Glomerular visceral epithelial cell (primary cell): ENCODE data around the gene TMEM72.
"Not testable (repeated sequence)": the region's sequence is repeated elsewhere in the genome, so short reads cannot be mapped to it uniquely, and the experiment has no call there.

Experiments used
- DNase-seq: peaks from one replicate; pipeline ENCODE4 v3.0.0-alpha.2; 2016; ENCODE audit errors: extremely low spot score

TMEM72 gene

DNA sequence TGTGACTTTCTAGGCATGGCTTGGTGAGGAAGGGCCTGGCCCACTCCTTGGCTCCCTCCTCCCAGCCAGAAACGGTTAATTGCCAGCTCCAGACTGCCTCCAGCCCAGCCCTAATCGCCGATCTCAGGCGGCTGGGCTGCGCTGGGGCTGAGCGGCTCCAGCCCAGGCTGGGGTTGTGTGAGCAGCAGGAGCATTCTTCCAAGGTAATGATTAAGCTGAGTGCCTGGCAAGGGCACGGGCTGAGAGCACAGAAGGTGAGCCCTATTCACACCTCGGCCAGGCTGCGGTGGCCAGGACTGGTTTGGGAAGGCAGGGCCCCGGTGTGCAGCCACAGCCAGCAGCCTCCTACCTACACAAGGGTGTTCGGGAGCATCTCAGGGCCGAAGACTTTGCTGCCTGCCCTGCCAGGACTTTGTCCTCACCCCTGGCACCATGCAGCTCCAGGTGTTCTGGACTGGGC lies at the start of gene TMEM72:
TMEM72 (plus strand) TSS at position 257 of the 460 bp plus-strand sequence; CDS start at position 433, 176 bp downstream.
- peak; percentile 65 for DNase-seq

DNA sequence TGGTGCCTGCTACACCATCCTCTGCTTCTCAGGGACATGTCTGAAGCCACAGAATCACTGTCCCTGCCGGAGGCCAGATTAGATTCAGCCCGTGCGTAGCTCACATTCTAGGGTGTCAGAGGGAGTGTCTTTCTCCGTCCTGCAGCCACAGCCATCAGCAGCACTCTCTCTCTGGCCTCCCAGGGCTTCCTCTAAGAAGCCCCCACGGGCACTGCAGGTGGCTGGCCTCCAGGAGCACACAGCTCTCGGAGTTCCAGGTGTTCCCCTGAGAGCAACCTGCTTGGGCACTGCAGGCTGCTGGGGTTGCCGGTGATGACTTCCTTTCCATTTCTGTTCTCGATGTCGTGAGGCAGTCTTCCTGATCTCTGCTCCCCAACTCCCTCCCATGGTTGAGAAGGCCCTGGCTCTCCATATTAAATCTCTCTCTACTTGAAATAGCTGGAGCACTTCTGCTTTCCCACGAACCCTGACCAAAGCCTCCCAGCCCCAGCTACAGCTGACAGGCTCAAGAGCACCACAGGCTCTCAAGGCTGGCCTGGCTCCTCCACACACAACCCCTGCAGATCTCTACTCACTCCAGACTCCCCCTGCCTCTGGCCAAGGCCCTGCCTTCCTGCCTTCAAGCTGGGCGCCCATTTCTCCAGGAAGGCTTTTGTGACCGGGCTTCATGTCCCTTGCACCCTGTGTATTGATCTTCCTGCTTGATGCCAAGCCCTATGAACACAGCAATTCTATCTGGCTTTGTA lies 49.0 kb upstream of the TMEM72 start:
- DNase-seq: no peak

DNA sequence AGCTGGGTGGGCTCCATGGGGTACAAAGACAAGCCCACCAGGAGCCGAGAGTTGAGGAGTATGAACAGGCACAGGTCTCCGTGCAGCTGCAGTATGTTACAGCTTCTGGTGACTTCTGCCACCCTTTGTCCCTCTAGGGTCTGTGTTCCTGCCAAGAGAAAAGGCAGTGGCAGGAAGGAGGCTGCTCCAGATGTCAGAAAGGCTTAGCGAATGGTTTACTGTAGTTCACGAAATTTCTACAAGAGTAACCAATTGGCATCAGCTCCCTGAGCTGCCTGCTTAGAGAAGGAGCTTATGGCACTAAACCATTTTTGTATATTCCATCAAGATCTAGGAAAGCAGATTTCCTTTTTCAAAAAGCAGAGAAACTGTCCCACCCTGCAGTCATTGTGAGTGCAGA lies 48.2 kb upstream of the TMEM72 start:
- no peak for DNase-seq

DNA sequence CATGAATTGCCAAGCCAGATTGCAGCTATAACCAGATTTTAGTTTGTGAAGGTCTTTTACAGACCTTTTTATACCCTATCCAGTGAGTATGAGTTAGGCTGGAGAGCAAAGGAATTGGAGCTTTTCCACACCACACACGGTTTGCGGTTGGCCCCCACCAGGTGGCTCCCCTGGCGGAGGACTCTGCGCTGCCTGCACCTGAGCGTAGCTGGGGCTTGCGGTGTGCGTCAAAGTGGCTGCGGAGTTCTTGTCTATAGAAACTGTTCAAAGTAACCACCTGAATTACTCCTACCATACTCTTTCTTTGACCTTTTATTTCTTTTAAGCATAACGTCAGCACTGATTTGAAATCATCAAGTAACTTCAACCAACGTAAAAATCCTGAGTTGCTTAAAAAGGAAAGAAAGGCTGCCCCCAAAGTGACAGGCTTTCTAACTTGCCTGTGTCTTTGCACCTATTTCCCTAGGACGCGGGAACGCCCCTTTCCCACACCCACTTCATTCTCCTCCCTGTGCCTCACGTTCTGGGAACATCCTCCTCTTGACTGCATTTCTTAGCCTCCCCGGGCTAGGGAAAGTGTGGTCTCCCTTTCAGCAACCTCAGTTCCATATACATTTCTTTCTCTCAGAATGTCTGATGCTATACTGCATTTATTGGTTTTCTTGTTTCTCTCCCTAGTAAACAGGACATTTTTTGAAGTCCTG lies 47.6 kb upstream of the TMEM72 start:
- DNase-seq: no peak

DNA sequence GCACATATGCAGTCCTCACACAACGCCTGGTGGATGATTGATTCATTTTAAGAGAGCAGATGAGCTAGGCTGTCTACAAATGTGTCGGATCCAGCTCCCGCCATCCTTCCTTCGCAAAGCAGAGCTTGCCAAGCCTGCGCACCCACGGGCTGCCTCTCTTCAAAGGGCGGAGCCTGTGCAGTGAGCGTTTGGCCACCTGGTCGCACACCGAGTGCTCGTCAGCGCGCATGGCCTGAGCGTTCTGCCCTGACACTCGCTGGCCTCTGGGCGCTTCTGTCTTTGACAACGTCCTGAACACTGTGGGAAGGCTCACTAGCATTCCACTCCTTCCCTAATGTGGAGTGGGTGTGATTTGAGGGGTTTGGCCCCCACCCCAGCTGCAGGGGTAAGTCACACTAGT lies 47.1 kb upstream of the TMEM72 start:
- DNase-seq: no peak

DNA sequence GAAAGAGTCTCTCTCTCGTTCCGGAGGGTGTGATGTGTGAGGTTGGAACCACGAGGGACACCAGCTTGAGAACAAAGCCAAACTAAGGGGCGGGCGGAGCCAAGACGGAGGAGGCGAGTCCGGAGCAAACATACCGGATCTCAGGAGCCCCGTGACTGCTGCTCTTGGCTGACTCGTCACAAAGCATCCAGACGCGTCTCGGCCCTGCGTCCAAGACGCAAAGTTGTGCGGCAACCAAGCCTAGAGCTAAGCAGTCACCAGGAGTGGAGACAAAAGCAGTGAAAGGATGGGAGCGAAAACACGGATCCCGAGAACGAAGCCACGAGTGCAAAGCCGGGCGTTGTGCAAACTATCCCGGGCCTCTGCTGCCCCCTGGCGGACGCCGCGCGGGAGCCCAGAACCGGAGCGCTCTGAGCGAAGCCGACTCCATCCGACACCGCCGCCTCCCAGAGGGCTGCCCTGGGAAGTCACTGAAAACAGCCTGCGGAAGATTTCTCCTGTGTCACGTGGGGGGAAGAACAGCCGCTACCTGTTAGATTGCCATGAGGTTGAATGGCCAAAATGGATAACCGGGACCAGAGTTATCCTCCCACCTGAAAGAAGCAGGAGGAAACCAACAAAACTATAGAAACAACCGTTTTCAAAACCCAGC lies 46.4 kb upstream of the TMEM72 start:
- peak; percentile 83 for DNase-seq

DNA sequence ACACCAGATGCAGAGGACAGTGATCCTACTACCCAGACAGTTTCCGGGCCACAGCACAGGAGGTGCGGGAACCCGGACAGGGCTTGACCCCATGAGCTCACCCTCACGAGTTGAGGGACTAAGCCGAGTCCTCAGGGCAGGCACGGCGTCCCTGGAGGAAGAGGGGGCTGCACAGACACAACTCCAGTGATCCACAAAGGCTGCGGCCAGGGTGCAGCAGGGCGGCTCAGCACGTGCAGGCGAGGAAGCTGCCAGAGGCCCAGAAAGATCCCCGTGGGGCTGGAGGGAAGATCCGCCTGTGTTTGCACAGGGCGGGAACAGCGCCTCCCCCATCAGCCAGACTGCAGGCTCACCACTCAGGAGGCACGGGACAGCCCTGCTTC lies 45.9 kb upstream of the TMEM72 start:
- no peak for DNase-seq

DNA sequence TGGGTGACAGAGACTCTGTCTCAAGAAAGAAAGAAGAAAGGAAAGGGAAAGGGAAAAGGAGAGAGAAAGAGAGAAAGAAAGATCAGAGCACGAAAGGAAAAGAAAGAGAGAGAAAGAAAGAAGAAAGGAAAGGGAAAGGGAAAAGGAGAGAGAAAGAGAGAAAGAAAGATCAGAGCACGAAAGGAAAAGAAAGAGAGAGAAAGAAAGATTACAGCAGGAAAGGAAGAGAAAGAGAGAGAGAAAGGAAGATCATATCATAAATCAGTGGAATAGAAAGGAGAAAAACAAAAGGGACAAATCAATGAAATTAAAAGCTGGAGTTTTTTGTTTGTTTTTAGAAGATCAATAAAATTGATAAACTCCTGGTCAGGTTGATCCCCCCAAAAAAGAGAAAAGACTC lies 44.8 kb upstream of the TMEM72 start:
- not testable (repeated sequence) for DNase-seq

DNA sequence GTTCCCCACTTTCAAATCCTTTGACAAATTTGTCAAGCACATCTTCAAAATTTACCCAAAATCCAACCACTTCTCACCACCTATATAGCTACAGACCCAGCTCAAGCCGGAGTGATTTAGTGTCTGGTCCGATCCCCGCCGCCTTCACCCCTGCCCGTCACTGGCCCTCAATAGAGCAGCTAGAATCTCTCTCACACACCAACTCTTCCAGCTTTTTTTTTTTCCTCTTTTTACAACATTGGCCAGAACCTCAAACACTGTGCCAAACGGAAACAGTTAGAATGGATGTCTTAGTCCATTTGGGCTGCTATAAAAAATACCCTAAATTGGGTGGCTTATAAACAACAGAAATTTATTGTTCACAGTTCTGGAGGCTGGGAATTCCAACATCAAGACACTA lies 41.1 kb upstream of the TMEM72 start:
- no peak for DNase-seq

DNA sequence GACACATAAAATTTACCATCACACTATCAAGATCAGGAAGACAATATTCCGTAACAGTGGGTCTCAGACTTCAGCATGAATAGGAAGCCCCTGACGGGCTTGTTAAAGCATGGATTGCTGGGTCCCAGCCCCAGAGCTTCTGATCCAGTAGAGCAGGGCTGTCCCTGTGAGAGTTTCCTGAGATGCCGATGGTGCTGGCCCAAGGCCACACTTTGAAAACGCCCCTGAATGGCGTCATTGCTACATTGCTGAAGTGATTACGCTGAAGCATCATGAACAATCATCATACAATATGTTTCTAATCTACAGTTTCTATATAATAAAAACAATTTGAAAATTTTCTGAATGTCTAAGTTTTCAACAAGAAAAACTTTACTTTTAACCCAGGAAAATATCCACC lies 38.0 kb upstream of the TMEM72 start:
- no peak for DNase-seq

DNA sequence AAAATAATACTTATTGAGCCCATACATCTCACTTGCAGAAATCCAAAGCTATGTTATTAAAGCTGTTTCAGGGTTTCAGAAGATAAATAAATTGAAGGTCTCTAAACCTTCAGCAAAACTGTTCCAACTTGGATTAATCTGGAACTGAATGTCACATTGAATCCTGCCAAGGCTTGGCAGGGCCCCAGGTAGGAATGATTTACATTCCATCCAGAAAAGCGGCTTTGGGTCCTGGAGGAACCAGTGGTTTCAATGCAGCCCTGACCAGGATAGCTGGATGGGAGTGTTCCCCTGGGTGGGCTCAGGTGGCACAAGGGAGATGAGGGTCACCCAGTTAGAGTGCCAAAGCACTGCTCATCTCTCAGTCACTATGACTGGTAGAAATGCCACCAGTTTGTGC lies 37.0 kb upstream of the TMEM72 start:
- DNase-seq: no peak

DNA sequence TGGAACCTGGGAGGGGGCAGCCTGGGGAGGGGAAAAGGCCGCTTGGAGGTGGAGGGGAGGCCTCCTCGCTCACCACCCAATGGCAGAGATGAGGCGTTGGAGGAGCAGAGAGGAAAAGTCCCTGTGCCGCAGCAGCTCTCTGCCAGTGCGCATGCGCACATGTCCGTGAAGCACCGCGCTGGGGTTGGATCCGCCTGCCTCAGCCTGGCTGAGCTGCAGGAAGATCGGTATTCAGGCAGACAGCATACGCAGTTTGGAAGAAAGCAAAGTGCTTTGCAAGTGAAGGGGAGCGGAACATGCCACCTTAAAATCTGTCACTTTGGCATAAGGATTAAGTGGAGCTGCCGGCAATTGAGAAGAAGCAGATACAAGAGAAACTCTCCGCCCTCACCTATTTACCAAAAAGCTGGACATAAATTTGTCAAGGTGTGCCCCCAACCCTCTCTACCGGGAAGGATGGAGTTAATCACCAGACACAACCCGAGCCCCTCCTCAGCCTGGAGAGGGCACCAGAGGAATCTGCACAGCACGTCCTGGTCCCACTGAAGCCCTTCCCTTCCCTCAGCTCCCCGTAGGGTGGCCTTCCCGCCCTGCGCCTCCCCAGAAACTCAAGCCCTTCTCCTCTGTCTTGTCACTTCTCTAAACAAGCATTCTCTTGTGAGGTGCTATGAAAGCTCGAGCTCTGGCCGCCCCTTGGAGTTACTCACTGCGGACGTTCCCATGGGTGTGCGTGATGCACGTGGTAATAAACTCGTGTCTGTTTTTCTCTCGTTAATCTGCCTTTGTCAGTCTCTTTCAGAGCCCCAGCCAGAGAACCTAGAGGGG lies 32.2 kb upstream of the TMEM72 start:
- peak; percentile 69 for DNase-seq

DNA sequence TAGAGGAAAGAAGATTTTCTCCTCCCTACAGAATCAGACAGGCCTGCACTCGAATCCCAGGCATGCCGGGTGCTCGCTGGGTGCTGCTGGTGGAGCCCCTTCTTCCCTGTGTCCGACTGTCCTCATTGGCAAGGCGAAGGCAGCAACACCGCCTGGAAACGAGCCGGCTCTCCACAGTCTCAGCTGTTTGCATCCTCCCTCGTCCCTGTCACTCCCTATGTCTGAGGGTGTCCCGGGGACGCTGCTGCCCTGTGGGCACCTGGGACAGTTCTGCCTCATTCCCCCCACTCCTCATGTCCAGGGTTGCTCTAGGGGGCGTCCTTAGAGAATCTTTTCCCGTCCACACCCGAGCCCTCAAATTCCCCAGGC lies 31.6 kb upstream of the TMEM72 start:
- no peak for DNase-seq

DNA sequence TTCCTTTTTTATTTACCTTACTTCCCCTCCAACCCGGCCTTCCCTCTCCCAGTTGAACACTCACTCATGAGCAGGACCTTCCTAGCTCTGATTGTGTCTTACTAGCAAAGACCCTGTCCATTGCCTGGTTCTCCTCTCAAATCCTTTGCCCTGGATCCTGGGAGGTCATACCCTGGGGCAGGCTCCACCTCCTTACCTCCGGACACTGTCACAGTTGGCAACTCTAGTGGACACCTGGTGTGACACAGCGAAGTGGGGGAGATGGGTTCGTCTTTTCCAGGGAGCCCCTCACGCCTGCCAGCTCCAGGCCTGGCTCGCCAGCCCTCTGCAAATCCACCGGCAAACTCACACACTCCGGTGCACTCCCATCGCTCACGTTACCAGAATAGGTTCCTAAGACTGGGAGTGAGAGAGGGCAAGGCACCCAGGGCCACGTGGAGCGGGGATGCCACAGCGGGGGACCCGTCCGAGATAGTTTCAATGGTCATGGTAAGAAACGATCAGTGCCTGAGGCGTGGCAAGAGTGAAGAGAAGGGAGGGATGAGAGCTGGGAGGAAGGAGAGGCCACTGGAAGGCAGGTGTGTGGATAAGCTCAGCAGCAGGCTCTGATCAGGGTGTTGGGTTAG lies 30.9 kb upstream of the TMEM72 start:
- DNase-seq: no peak

DNA sequence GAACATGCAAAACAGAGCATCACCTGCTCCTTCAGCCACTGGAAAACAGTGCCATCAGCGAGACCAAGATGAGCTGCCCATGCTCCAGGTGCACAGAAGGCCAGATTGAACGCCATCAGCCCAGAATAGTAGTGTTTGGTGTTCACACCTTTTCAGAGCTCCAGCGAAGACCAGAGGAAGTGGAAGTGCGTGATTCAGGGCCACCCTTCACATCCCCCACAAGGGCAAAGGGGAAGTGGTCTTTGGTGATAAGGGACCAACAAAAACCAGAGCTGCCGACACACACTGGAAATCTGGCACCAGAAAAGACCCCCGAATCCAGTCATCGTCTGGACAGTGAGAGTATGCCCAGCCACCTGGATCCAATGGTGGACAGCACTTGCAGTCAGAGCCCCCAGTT lies 29.5 kb upstream of the TMEM72 start:
- DNase-seq: no peak

DNA sequence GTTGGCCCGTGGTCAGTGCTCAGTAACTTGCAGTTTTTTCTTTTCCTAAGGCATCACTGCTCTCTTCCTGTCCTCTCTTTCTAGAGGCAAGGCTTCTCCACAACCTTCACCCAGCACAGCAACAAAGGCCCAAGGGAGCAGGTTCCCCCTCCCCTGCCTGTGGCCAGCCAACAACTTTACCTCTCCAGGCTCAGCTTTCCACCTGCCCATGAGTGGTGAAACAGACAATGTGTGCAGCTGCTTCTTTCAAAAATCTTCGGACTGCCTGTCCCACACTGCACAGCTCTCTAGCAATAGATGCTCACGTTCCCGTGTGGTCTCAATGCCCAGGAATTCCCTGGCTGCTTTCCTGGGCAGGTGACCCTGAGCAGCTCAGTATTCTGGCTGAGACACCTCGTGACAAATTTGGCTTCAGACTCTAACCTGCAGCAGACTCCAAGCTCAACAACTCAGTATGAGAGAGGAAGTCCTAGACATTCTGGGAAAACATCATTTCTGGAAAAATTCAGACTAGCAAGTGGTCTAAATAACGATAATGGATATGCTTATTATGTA lies 28.9 kb upstream of the TMEM72 start:
- DNase-seq: no peak

DNA sequence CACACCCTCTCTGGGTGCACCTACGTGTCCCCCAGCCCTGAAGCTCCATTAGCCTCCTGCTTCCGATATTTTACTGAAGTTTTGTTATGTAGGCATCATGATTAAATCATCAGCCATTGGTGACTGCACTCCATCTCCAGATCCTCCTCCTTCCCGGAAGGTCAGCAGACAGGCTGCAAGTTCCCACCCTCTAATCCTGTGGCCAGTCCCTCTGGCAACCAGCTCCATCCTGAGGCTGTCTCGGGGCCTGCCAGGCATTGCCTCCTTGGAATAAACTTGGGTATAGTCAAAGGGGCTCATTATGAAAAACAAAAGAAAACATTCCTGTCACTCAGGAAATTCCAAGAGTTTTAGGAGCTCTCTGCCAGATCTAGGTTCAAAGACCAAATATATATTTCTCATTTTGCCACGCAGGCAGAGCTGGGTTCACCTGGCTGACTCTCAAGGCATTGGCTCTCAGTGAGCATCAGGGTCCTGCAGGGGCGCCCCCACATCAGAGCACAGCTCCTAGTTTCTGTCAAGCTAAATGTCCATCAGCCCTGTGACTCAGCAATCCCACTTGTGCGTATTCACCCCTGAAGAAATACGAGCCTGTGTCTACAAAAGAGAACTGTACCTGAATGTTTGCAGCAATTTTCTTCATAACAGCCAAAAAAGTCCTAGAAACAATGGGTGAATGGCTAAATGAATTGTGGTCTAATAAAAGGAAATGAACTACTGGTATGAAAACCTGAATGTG lies 27.4 kb upstream of the TMEM72 start:
- DNase-seq: no peak

DNA sequence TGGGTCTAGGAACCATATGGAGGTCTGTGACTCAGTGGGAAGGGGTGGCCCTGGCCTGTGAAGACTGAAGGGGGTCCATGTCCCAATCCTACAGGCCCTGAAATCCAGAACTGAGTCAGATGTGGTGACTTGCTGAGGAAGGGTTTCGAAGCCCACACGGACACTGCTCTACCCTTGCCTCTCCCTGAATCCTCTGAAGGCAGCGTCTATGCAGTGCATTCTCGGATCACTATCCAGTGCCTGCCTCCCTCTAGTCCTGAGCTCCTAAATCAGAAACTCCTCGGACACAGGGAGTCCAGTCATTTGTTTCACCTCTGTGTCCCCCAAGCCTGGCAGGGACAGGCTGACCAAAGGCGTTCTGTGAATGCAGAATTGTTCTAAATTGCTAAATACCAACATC lies 25.4 kb upstream of the TMEM72 start:
- no peak for DNase-seq

DNA sequence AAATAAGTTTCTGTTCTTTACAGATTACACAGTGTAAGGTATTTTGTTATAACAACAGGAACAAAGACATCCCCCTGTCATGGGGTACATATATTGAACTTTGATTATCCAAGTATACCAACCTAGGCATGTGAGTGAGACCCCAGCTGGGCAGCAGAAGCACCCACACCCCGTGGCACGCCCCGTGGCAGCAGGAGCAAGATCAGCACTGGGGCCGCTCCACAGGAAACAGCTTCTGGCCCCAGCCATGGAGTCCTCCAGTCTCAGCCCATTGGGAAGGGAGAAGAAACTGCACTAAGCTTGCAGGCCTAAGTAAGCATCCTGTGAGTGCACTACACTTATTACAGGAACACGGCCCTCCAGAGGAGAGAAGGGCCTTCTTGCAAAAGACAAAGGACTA lies 24.2 kb upstream of the TMEM72 start:
- DNase-seq: no peak

DNA sequence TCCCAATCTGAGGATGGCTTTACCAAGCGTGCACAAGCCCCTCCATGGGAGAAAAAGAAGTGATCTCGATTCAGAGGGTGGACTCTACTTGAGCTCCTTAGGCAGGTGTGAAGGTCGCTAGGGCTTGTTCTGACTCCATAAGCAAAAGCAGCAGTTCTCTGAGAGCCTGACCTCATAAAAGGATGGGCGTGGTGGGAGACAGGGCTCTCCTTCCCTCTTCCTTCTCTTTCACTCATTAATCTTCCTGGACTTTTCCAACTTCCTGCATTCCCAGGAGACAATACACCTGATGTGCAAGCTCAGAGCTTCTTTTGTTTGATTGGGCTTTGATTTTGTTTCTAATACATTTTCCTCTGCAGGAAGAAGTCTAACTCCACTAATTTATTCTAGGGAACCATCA lies 22.3 kb upstream of the TMEM72 start:
- no peak for DNase-seq

DNA sequence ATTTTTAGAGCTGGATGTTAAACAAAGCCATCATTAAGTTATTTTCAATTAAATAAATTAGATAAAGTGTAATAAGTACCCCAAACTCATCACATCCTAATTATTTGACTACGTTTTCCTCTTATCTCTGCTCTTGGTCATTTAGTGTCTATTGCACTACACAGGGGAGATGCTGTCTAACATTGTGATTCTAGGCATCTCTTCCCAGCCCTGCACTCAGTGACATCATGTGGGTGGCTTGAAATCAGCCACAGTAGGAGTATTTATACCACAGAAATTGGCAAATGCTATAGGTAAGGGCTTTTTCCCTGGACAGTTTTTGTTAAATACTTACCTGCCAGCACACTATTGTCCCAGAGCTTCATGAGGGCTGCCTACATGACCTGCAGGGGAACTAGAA lies 21.3 kb upstream of the TMEM72 start:
- no peak for DNase-seq
